Measurements from ENCODE around the gene LENG9. TPM values are rescaled to one million over a fixed set of nuclear protein-coding genes. Genes with fewer than 3 reads are reported as not detected.

LENG9 gene
- total and polyA plus RNA-seq, 10 donors: 1.7 to 8.3 (median 4.9) TPM

DNA sequence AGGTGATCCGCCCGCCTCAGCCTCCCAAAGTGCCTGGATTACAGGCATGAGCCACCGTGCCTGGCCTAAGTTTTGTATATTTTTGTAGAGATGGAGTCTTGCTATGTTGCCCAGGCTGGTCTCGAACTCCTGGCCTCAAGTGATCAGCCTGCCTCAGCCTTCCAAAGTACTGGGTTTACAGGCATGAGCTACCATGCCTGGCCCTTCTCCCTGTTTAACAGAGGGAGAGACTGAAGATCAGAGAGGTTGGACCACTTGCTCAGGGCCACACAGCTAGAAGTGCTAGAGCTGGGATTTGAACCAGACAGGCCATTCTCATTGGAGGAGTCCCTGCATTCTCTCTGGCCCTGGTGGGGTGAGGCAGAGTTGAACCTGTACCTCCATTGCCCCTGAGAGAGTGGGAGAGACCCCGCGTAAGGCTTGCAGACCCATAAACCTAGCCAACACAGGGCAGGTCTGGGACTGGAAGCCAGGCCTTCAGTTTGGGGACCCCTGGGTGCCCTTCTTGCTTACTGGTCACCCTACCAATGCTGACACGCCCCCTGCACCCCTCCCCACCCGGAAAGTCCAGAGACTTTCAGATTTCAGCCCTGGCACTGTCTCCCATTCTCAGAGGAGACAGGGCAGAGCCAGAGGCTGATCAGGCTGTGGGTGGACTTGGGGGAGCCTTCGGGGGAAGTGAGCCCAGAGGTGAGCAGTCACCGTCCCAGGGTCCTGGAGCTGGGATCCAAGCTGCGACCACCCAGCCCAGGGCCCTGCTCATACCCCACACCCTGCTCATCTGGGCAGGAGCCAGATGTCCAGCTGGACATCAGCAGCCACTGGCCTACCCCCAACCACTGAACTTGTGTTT is 35.0 kb downstream of the LENG9 start:
- Histone ChIP-seq H3K27me3 (replicated peaks in 1 of 7) (peaks cover 0 to 79% (median 42%) of the 10 kb centered on the region in 7 donors), H3K4me1 (peaks cover 0 to 20% (median 13%) of the 10 kb centered on the region in 6 donors), H3K4me3 (no peak overlapping the region), H3K27ac (no peak overlapping the region), H3K36me3 (no peaks in the 10 kb centered on the region), H3K9me3 (no peaks in the 10 kb centered on the region)
- WGBS, 5 donors: 82 to 90% (median 84%) methylated on average over 6 to 11 of the region's 11 CpGs
- intact Hi-C loops (cut with DNase I; ENCODE audit: low total_unique reads): no loop called here
- TF ChIP-seq, protein P1, sequence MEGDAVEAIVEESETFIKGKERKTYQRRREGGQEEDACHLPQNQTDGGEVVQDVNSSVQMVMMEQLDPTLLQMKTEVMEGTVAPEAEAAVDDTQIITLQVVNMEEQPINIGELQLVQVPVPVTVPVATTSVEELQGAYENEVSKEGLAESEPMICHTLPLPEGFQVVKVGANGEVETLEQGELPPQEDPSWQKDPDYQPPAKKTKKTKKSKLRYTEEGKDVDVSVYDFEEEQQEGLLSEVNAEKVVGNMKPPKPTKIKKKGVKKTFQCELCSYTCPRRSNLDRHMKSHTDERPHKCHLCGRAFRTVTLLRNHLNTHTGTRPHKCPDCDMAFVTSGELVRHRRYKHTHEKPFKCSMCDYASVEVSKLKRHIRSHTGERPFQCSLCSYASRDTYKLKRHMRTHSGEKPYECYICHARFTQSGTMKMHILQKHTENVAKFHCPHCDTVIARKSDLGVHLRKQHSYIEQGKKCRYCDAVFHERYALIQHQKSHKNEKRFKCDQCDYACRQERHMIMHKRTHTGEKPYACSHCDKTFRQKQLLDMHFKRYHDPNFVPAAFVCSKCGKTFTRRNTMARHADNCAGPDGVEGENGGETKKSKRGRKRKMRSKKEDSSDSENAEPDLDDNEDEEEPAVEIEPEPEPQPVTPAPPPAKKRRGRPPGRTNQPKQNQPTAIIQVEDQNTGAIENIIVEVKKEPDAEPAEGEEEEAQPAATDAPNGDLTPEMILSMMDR (IDR thresholded peaks at IDR 0.05 in 8 of 11, conservative IDR thresholded peaks at IDR 0.05 in 3 of 11): no peak
- DNase-seq: no peak

GRCh38 chr19:54427586-54427985 is 36.0 kb downstream of the LENG9 start:
- peaks cover 0 to 20% (median 13%) of the 10 kb centered on the region in 6 donors for H3K4me1 ChIP-seq
- TF ChIP-seq POLR2AphosphoS5 (IDR thresholded peaks at IDR 0.05) (no peak), POLR2A (IDR thresholded peaks at IDR 0.05) (no peak)
- TF ChIP-seq, protein P1 (IDR thresholded peaks at IDR 0.05 in 8 of 11, conservative IDR thresholded peaks at IDR 0.05 in 3 of 11): no peak
- H3K9me3 ChIP-seq: no peaks in the 10 kb centered on the region
- no peak for DNase-seq
- H3K27ac ChIP-seq: no peak overlapping the region
- no peaks in the 10 kb centered on the region for H3K36me3 ChIP-seq
- intact Hi-C loops (cut with DNase I; ENCODE audit: low total_unique reads): no loop called here
- 84 to 87% (median 87%) methylated on average over 11 of the region's 11 CpGs for WGBS, 5 donors
- peaks cover 0 to 85% (median 42%) of the 10 kb centered on the region in 7 donors for H3K27me3 ChIP-seq (replicated peaks in 1 of 7)
- no peak overlapping the region for H3K4me3 ChIP-seq

DNA sequence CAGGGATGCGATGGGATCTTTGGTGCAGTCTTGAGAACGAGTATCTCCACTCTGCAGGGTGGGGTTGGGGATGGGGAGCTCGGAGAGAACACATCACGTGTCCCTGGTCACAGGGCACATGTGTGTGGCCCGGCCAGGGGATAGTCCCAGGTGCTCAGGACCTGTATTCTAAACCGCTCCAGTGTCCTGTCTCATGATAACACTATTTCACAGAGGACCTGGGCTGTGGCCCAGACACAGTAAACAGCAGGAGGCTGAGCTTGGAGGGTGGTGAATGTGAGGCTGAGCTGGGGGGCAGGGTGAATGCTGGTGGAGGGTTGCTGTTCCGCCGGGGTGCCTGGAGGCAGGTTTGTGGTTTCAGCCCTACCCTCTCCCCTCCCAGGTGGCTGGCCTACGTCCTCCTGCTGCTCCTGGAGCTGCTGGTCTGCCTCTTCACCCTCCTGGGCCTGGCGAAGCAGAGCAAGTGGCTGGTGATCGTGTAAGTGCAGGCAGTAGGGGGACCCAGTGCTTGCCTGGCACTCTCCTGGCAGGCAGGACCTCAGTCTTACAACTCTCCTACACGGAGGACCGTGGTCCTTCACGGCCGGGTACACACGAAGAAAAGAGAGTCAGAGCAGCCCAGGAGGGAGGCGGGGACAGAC is 37.2 kb downstream of the LENG9 start:
- no peaks in the 10 kb centered on the region for H3K36me3 ChIP-seq
- H3K27ac ChIP-seq: no peak overlapping the region
- no peak overlapping the region for H3K4me3 ChIP-seq
- no peak for DNase-seq
- WGBS, 5 donors: 64 to 69% (median 67%) methylated on average over 14 to 17 of the region's 17 CpGs
- no peak for TF ChIP-seq POLR2AphosphoS5 (IDR thresholded peaks at IDR 0.05)
- TF ChIP-seq, protein P1 (IDR thresholded peaks at IDR 0.05 in 8 of 11, conservative IDR thresholded peaks at IDR 0.05 in 3 of 11): no peak
- intact Hi-C loops (cut with DNase I; ENCODE audit: low total_unique reads): no loop called here
- peaks cover 0 to 94% (median 42%) of the 10 kb centered on the region in 7 donors for H3K27me3 ChIP-seq (replicated peaks in 1 of 7)
- H3K4me1 ChIP-seq: peaks cover 0 to 18% (median 13%) of the 10 kb centered on the region in 6 donors
- no peaks in the 10 kb centered on the region for H3K9me3 ChIP-seq

GRCh38 chr19:54425382-54425723 is 38.2 kb downstream of the LENG9 start:
- H3K4me1 ChIP-seq: peaks cover 0 to 13% (median 6%) of the 10 kb centered on the region in 6 donors
- H3K4me3 ChIP-seq: no peak overlapping the region
- no peak for TF ChIP-seq POLR2A (IDR thresholded peaks at IDR 0.05)
- no peak for TF ChIP-seq POLR2AphosphoS5 (IDR thresholded peaks at IDR 0.05)
- TF ChIP-seq, protein P1 (IDR thresholded peaks at IDR 0.05 in 8 of 11, conservative IDR thresholded peaks at IDR 0.05 in 3 of 11): no peak
- no peaks in the 10 kb centered on the region for H3K9me3 ChIP-seq
- no peaks in the 10 kb centered on the region for H3K36me3 ChIP-seq
- intact Hi-C loops (cut with DNase I; ENCODE audit: low total_unique reads): no loop called here
- DNase-seq: no peak
- no peak overlapping the region for H3K27ac ChIP-seq
- peaks cover 0 to 94% (median 52%) of the 10 kb centered on the region in 7 donors for H3K27me3 ChIP-seq (replicated peaks in 1 of 7)
- WGBS, 5 donors: 56 to 71% (median 60%) methylated on average over 5 of the region's 5 CpGs
